Parathyroid adenoma (tissue), 2 donors: ENCODE results near the gene HOXB6.

Source experiments
- H2AFZ ChIP-seq: fragments of 300-600 bp; sonication (generic); one replicate; pipeline ENCODE4 v1.7.0; 2017; ENCODE audit warnings: antibody characterized with exemption, mild to moderate bottlenecking
- H3K27ac ChIP-seq: fragments of 300-600 bp; sonication (generic); one replicate; pipeline ENCODE4 v1.7.0; 2017
- H3K27me3 ChIP-seq: fragments of 300-600 bp; sonication (generic); one replicate; pipeline ENCODE4 v1.7.0; 2017; ENCODE audit warnings: low read length; ENCODE audit not compliant: control insufficient read depth, insufficient read depth
- H3K36me3 ChIP-seq: fragments of 300-600 bp; sonication (generic); one replicate; pipeline ENCODE4 v1.7.0; 2017; ENCODE audit warnings: low read length; ENCODE audit not compliant: control insufficient read depth, insufficient read depth
- H3K4me1 ChIP-seq: fragments of 300-600 bp; sonication (generic); one replicate; pipeline ENCODE4 v1.7.0; 2017; ENCODE audit warnings: control low read depth
- H3K4me2 ChIP-seq: fragments of 300-600 bp; sonication (generic); one replicate; pipeline ENCODE4 v1.7.0; 2017; ENCODE audit warnings: low read length
- H3K4me3 ChIP-seq: fragments of 300-600 bp; sonication (generic); one replicate; pipeline ENCODE4 v1.7.0; 2017; ENCODE audit warnings: low read depth, low read length
- H3K79me2 ChIP-seq: fragments of 300-600 bp; sonication (generic); one replicate; pipeline ENCODE4 v1.7.0; 2017; ENCODE audit warnings: control low read depth
- H3K9ac ChIP-seq: fragments of 300-600 bp; sonication (generic); one replicate; pipeline ENCODE4 v1.7.0; 2017; ENCODE audit warnings: mild to moderate bottlenecking
- H3K9me3 ChIP-seq: fragments of 300-600 bp; sonication (generic); one replicate; pipeline ENCODE4 v1.7.0; 2017; ENCODE audit warnings: low read length; ENCODE audit not compliant: control insufficient read depth
- TF ChIP-seq, protein P1 (sequence below): fragments of 300-600 bp; sonication (generic); IDR thresholded peaks from one replicate; pipeline ENCODE4 v1.7.0; 2017; ENCODE audit warnings: antibody characterized with exemption, mild to moderate bottlenecking
- donor health status: primary hyperparathyroidism.

HOXB6 gene

DNA sequence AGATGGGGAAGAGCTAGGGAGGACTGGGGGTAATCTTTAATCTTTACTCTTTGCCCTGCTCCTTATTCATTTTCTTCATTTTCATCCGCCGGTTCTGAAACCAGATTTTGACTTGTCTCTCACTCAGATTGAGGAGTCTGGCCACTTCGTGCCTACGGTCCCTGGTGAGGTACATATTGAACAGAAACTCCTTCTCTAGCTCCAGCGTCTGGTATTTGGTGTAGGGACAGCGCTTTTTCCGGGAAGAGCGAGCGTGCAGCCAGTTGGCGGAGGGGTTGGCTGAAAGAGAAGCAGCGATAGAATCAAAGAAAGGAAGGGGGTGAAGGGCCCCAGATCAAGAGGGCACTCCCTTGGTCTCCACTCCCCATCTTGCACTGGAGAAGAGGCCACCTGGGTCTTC lies 18.1 kb upstream of the HOXB6 start:
- no peaks in the 10 kb centered on the region for H3K9me3 ChIP-seq
- peaks cover 36% of the 10 kb centered on the region for H3K27me3 ChIP-seq
- peaks cover 6% of the 10 kb centered on the region for H3K4me1 ChIP-seq
- no peak overlapping the region for H3K9ac ChIP-seq
- TF ChIP-seq, protein P1, sequence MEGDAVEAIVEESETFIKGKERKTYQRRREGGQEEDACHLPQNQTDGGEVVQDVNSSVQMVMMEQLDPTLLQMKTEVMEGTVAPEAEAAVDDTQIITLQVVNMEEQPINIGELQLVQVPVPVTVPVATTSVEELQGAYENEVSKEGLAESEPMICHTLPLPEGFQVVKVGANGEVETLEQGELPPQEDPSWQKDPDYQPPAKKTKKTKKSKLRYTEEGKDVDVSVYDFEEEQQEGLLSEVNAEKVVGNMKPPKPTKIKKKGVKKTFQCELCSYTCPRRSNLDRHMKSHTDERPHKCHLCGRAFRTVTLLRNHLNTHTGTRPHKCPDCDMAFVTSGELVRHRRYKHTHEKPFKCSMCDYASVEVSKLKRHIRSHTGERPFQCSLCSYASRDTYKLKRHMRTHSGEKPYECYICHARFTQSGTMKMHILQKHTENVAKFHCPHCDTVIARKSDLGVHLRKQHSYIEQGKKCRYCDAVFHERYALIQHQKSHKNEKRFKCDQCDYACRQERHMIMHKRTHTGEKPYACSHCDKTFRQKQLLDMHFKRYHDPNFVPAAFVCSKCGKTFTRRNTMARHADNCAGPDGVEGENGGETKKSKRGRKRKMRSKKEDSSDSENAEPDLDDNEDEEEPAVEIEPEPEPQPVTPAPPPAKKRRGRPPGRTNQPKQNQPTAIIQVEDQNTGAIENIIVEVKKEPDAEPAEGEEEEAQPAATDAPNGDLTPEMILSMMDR, result no peak
- no peak overlapping the region for H3K27ac ChIP-seq
- H3K79me2 ChIP-seq, result no peaks in the 10 kb centered on the region
- no peak overlapping the region for H3K4me3 ChIP-seq
- no peak overlapping the region for H3K4me2 ChIP-seq
- no peak overlapping the region for H2AFZ ChIP-seq
- H3K36me3 ChIP-seq, result no peaks in the 10 kb centered on the region

- peaks cover 29% of the 10 kb centered on the region for H3K27me3 ChIP-seq
- H3K4me1 ChIP-seq, result peaks cover 5% of the 10 kb centered on the region
- no peak overlapping the region for H3K9ac ChIP-seq
- TF ChIP-seq, protein P1, result no peak
- H3K79me2 ChIP-seq, result no peaks in the 10 kb centered on the region
- no peaks in the 10 kb centered on the region for H3K36me3 ChIP-seq
- H2AFZ ChIP-seq, result no peak overlapping the region
- no peaks in the 10 kb centered on the region for H3K9me3 ChIP-seq
- H3K4me2 ChIP-seq, result no peak overlapping the region
- H3K4me3 ChIP-seq, result no peak overlapping the region
- H3K27ac ChIP-seq, result no peak overlapping the region
Measured at GRCh38 chr17:48621410-48622392, 16.9 kb upstream of the HOXB6 start.

DNA sequence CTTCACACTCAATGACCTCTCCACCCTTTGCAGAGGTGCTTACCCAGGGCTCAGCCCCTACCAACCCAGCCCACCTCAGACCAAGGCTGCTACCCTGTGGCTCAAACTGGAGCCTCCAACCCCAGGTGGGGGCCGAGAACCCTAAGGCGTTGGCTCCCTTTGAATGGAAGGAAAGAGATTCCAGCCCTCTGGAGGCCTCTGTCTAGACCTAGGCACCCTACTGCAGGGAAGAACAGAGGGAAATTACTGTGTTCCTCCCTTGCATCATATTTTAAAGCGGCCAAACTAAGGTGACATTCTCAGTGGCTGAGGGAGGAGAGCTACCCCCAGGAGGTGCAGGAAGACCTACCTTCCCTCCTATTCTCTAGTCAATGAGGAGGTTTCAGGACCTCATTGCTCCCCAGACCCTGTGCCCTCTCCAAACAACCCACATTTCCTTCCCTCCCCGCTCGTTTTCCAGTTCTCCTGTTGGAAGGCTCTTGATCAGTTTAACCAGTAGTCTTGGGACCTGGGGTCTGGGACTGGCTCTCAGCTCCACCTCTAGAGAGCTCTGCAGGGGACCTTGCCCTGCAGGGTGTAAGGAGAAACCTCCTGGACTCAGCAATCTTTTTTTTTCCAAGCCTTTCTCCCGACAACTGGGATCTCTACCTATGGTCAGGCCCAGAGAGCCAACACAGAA lies 15.8 kb upstream of the HOXB6 start:
- TF ChIP-seq, protein P1, result no peak
- Histone ChIP-seq H2AFZ (no peak overlapping the region), H3K4me1 (peaks cover 1% of the 10 kb centered on the region), H3K79me2 (no peaks in the 10 kb centered on the region), H3K4me2 (no peak overlapping the region), H3K27ac (no peak overlapping the region), H3K9me3 (no peaks in the 10 kb centered on the region), H3K4me3 (no peak overlapping the region), H3K27me3 (peaks cover 34% of the 10 kb centered on the region), H3K9ac (no peak overlapping the region), H3K36me3 (no peaks in the 10 kb centered on the region)

- no peak overlapping the region for H3K27ac ChIP-seq
- no peak overlapping the region for H3K4me2 ChIP-seq
- no peaks in the 10 kb centered on the region for H3K9me3 ChIP-seq
- no peaks in the 10 kb centered on the region for H3K4me1 ChIP-seq
- TF ChIP-seq, protein P1, result no peak
- peaks cover 29% of the 10 kb centered on the region for H3K27me3 ChIP-seq
- no peak overlapping the region for H3K9ac ChIP-seq
- no peak overlapping the region for H2AFZ ChIP-seq
- no peaks in the 10 kb centered on the region for H3K79me2 ChIP-seq
- H3K36me3 ChIP-seq, result no peaks in the 10 kb centered on the region
- H3K4me3 ChIP-seq, result no peak overlapping the region
Measured at GRCh38 chr17:48619826-48620449, 15.2 kb upstream of the HOXB6 start.
